ENCODE results near the gene PARVA.

GRCh38 chr11:12531020-12531419 is 153.6 kb downstream of the PARVA start:
- TF ChIP-seq CTCF (IDR thresholded peaks at IDR 0.05; ENCODE audit: low read depth, low read length, missing input control) (no peak), FOXA1 (IDR thresholded peaks at IDR 0.05) (no peak), RAD21 (IDR thresholded peaks at IDR 0.05) (no peak), JUND (IDR thresholded peaks at IDR 0.05) (no peak), GABPA (IDR thresholded peaks at IDR 0.05 in 1 of 2, conservative IDR thresholded peaks at IDR 0.05 in 1 of 2) (no peak), REST (IDR thresholded peaks at IDR 0.05) (no peak), MAX (IDR thresholded peaks at IDR 0.05) (no peak), YY1 (IDR thresholded peaks at IDR 0.05) (no peak)

Data from liver (tissue), 3 donors.